HEK293 (cell line): ENCODE results near the gene EPOP.

Experiments used
- BCL11B ChIP-seq: fragments of 450-650 bp; formaldehyde crosslinking; IDR thresholded peaks from 2 replicates; pipeline ENCODE4 v1.5.1; 2016; ENCODE audit warnings: low read depth, missing biosample characterization, missing genetic modification characterization
- FEZF1 ChIP-seq: fragments of 450-650 bp; formaldehyde crosslinking; IDR thresholded peaks from 2 replicates; pipeline ENCODE4 v1.5.1; 2016; ENCODE audit warnings: missing biosample characterization, missing genetic modification characterization
- GLIS2 ChIP-seq: fragments of 450-650 bp; formaldehyde crosslinking; IDR thresholded peaks from 2 replicates; pipeline ENCODE4 v1.5.1; 2016; ENCODE audit warnings: missing biosample characterization, missing genetic modification characterization
- KLF9 ChIP-seq: fragments of 450-650 bp; formaldehyde crosslinking; IDR thresholded peaks from 2 replicates; pipeline ENCODE4 v1.5.1; 2016; ENCODE audit warnings: missing biosample characterization, missing genetic modification characterization, low read depth
- SP2 ChIP-seq: fragments of 450-650 bp; formaldehyde crosslinking; IDR thresholded peaks from 2 replicates; pipeline ENCODE4 v1.5.1; 2016; ENCODE audit warnings: missing biosample characterization, missing genetic modification characterization
- SP7 ChIP-seq: fragments of 450-650 bp; formaldehyde crosslinking; IDR thresholded peaks from 2 replicates; pipeline ENCODE4 v1.5.1; 2016; ENCODE audit warnings: missing biosample characterization, missing genetic modification characterization
- ZBTB48 ChIP-seq: fragments of 450-650 bp; formaldehyde crosslinking; IDR thresholded peaks from 2 replicates; pipeline ENCODE4 v1.5.1; 2016; ENCODE audit warnings: missing biosample characterization, missing genetic modification characterization
- ZBTB7A ChIP-seq: fragments of 450-650 bp; formaldehyde crosslinking; IDR thresholded peaks from 2 replicates; pipeline ENCODE4 v1.5.1; 2016; ENCODE audit warnings: low read depth, missing biosample characterization, missing genetic modification characterization
- ZEB2 ChIP-seq: fragments of 450-650 bp; formaldehyde crosslinking; IDR thresholded peaks from 2 replicates; pipeline ENCODE4 v1.5.1; 2016; ENCODE audit warnings: missing biosample characterization, missing genetic modification characterization
- ZIC2 ChIP-seq: fragments of 450-650 bp; formaldehyde crosslinking; IDR thresholded peaks from 2 replicates; pipeline ENCODE4 v1.5.1; 2016; ENCODE audit warnings: missing biosample characterization, missing genetic modification characterization
- ZNF223 ChIP-seq: fragments of 450-650 bp; formaldehyde crosslinking; IDR thresholded peaks from 2 replicates; pipeline ENCODE4 v1.5.1; 2016; ENCODE audit warnings: missing biosample characterization, missing genetic modification characterization
- ZNF248 ChIP-seq: fragments of 450-650 bp; formaldehyde crosslinking; IDR thresholded peaks from 2 replicates; pipeline ENCODE4 v1.5.1; 2017; ENCODE audit warnings: missing biosample characterization, missing genetic modification characterization
- ZNF391 ChIP-seq: fragments of 450-650 bp; formaldehyde crosslinking; IDR thresholded peaks from 2 replicates; pipeline ENCODE4 v1.5.1; 2016; ENCODE audit warnings: low read depth, missing biosample characterization, missing genetic modification characterization, borderline replicate concordance
- ZNF423 ChIP-seq: fragments of 450-650 bp; formaldehyde crosslinking; IDR thresholded peaks from 2 replicates; pipeline ENCODE4 v1.5.1; 2016; ENCODE audit warnings: missing biosample characterization, missing genetic modification characterization
- ZNF501 ChIP-seq: fragments of 450-650 bp; formaldehyde crosslinking; IDR thresholded peaks from 2 replicates; pipeline ENCODE4 v1.5.1; 2016; ENCODE audit warnings: missing biosample characterization, missing genetic modification characterization
- ZNF610 ChIP-seq: fragments of 450-650 bp; formaldehyde crosslinking; IDR thresholded peaks from 2 replicates; pipeline ENCODE4 v1.5.1; 2016; ENCODE audit warnings: missing biosample characterization, missing genetic modification characterization, borderline replicate concordance
- ZNF654 ChIP-seq: fragments of 450-650 bp; formaldehyde crosslinking; IDR thresholded peaks from 2 replicates; pipeline ENCODE4 v1.5.1; 2016; ENCODE audit warnings: low read depth, missing biosample characterization, missing genetic modification characterization
- ZNF670 ChIP-seq: fragments of 450-650 bp; formaldehyde crosslinking; IDR thresholded peaks from 2 replicates; pipeline ENCODE4 v1.5.1; 2016; ENCODE audit warnings: missing biosample characterization, missing genetic modification characterization, low read depth
- ZNF76 ChIP-seq: fragments of 450-650 bp; formaldehyde crosslinking; IDR thresholded peaks from 2 replicates; pipeline ENCODE4; 2016; ENCODE audit warnings: low read depth, missing biosample characterization, missing genetic modification characterization, borderline replicate concordance
- ZNF792 ChIP-seq: fragments of 450-650 bp; formaldehyde crosslinking; IDR thresholded peaks from 2 replicates; pipeline ENCODE4 v1.5.1; 2016; ENCODE audit warnings: missing biosample characterization, missing genetic modification characterization
- TF ChIP-seq, protein P1 (sequence below): fragments of 450-650 bp; formaldehyde crosslinking; IDR thresholded peaks from 2 replicates; pipeline ENCODE4 v1.5.1; 2016; ENCODE audit warnings: missing biosample characterization, missing genetic modification characterization
- TF ChIP-seq, protein P2 (sequence below): fragments of 450-650 bp; formaldehyde crosslinking; IDR thresholded peaks from 2 replicates; pipeline ENCODE4 v1.5.1; 2016; ENCODE audit warnings: missing biosample characterization, missing genetic modification characterization
- TF ChIP-seq, protein P3 (sequence below): fragments of 450-650 bp; formaldehyde crosslinking; conservative IDR thresholded peaks from 2 replicates; pipeline ENCODE4 v1.5.1; 2016; ENCODE audit warnings: low read depth, missing biosample characterization, missing genetic modification characterization
- TF ChIP-seq, protein P4 (sequence below): fragments of 450-650 bp; formaldehyde crosslinking; IDR thresholded peaks from 2 replicates; pipeline ENCODE4 v1.5.1; 2017; ENCODE audit warnings: missing biosample characterization, missing genetic modification characterization
- TF ChIP-seq, protein P5 (sequence below): fragments of 450-650 bp; formaldehyde crosslinking; IDR thresholded peaks from 2 replicates; pipeline ENCODE4 v1.5.1; 2017; ENCODE audit warnings: missing biosample characterization, missing genetic modification characterization

Gene EPOP

DNA sequence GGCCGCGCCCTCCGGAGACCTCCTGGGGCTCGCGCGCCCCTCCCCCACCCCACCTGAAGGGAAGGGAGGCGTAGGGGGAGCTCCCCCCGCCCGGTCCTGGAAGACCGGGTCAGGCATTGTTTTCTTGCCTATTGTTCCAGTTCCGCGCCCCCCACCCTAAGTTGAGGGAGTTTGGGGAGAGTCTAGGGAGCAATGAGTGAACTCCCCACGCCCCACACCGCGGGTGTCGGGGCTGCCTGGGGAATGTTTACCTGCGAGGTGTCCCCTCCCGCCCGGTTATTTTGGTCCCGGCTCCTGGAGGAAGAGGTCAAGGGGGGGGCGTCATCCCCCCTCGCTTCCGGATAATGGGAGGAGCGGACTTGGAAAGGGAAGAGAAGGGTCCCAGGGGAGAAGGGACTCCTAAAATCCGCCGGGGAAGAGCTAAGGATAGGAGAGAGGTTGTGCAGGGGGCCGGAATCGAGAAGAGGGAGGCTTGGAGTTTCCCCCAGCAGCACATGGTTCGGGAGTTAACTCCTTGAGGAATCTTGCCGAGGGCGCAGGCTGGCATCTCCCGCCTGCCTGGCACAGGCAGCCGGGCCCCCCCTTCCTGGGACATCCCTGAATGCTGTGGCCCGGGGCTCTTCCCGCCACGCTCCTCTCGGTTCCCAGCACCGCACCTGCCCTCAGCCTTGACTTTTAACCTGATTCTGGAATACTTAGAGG lies 31.2 kb upstream of the EPOP start (continued):
- TF ChIP-seq ZNF610 (tag by site-specific recombination) (0 out of 2 replicates have a peak, but pooled peaks have one; percentile 38), ZBTB7A (tag by site-specific recombination) (peak; percentile 54; the same call in 1 of the 2 replicates), ZNF248 (tag by site-specific recombination) (no peak), SP2 (tag by site-specific recombination) (peak; percentile 68), ZNF391 (tag by site-specific recombination) (peak; percentile 23; the same call in 1 of the 2 replicates), BCL11B (tag by site-specific recombination) (no peak), ZNF670 (tag by site-specific recombination) (no peak), FEZF1 (tag by site-specific recombination) (no peak), ZEB2 (tag by site-specific recombination) (peak; percentile 92), ZNF76 (tag by site-specific recombination) (peak; percentile 44; the same call in 1 of the 2 replicates), GLIS2 (peak; percentile 92), ZIC2 (peak; percentile 86), KLF9 (tag by site-specific recombination) (peak; percentile 59; the same call in 1 of the 2 replicates), ZNF792 (no peak), ZNF654 (tag by site-specific recombination) (no peak), ZNF423 (tag by site-specific recombination) (peak; percentile 76), ZNF223 (tag by site-specific recombination) (peak; percentile 90), ZNF501 (tag by site-specific recombination) (no peak), SP7 (tag by site-specific recombination) (peak; percentile 45; the same call in 1 of the 2 replicates), ZBTB48 (tag by site-specific recombination) (0 out of 2 replicates have a peak, but pooled peaks have one; percentile 63)
- TF ChIP-seq, protein P1, sequence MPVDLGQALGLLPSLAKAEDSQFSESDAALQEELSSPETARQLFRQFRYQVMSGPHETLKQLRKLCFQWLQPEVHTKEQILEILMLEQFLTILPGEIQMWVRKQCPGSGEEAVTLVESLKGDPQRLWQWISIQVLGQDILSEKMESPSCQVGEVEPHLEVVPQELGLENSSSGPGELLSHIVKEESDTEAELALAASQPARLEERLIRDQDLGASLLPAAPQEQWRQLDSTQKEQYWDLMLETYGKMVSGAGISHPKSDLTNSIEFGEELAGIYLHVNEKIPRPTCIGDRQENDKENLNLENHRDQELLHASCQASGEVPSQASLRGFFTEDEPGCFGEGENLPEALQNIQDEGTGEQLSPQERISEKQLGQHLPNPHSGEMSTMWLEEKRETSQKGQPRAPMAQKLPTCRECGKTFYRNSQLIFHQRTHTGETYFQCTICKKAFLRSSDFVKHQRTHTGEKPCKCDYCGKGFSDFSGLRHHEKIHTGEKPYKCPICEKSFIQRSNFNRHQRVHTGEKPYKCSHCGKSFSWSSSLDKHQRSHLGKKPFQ: no peak
- TF ChIP-seq, protein P2, sequence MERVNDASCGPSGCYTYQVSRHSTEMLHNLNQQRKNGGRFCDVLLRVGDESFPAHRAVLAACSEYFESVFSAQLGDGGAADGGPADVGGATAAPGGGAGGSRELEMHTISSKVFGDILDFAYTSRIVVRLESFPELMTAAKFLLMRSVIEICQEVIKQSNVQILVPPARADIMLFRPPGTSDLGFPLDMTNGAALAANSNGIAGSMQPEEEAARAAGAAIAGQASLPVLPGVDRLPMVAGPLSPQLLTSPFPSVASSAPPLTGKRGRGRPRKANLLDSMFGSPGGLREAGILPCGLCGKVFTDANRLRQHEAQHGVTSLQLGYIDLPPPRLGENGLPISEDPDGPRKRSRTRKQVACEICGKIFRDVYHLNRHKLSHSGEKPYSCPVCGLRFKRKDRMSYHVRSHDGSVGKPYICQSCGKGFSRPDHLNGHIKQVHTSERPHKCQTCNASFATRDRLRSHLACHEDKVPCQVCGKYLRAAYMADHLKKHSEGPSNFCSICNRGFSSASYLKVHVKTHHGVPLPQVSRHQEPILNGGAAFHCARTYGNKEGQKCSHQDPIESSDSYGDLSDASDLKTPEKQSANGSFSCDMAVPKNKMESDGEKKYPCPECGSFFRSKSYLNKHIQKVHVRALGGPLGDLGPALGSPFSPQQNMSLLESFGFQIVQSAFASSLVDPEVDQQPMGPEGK (tag by site-specific recombination): peak; percentile 97
- TF ChIP-seq, protein P3, sequence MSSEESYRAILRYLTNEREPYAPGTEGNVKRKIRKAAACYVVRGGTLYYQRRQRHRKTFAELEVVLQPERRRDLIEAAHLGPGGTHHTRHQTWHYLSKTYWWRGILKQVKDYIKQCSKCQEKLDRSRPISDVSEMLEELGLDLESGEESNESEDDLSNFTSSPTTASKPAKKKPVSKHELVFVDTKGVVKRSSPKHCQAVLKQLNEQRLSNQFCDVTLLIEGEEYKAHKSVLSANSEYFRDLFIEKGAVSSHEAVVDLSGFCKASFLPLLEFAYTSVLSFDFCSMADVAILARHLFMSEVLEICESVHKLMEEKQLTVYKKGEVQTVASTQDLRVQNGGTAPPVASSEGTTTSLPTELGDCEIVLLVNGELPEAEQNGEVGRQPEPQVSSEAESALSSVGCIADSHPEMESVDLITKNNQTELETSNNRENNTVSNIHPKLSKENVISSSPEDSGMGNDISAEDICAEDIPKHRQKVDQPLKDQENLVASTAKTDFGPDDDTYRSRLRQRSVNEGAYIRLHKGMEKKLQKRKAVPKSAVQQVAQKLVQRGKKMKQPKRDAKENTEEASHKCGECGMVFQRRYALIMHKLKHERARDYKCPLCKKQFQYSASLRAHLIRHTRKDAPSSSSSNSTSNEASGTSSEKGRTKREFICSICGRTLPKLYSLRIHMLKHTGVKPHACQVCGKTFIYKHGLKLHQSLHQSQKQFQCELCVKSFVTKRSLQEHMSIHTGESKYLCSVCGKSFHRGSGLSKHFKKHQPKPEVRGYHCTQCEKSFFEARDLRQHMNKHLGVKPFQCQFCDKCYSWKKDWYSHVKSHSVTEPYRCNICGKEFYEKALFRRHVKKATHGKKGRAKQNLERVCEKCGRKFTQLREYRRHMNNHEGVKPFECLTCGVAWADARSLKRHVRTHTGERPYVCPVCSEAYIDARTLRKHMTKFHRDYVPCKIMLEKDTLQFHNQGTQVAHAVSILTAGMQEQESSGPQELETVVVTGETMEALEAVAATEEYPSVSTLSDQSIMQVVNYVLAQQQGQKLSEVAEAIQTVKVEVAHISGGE (tag by site-specific recombination): peak; percentile 47; the same call in 1 of the 2 replicates
- TF ChIP-seq, protein P4, sequence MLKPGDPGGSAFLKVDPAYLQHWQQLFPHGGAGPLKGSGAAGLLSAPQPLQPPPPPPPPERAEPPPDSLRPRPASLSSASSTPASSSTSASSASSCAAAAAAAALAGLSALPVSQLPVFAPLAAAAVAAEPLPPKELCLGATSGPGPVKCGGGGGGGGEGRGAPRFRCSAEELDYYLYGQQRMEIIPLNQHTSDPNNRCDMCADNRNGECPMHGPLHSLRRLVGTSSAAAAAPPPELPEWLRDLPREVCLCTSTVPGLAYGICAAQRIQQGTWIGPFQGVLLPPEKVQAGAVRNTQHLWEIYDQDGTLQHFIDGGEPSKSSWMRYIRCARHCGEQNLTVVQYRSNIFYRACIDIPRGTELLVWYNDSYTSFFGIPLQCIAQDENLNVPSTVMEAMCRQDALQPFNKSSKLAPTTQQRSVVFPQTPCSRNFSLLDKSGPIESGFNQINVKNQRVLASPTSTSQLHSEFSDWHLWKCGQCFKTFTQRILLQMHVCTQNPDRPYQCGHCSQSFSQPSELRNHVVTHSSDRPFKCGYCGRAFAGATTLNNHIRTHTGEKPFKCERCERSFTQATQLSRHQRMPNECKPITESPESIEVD: no peak
- TF ChIP-seq, protein P5, sequence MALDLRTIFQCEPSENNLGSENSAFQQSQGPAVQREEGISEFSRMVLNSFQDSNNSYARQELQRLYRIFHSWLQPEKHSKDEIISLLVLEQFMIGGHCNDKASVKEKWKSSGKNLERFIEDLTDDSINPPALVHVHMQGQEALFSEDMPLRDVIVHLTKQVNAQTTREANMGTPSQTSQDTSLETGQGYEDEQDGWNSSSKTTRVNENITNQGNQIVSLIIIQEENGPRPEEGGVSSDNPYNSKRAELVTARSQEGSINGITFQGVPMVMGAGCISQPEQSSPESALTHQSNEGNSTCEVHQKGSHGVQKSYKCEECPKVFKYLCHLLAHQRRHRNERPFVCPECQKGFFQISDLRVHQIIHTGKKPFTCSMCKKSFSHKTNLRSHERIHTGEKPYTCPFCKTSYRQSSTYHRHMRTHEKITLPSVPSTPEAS (tag by site-specific recombination): no peak
